ENCODE results near the gene SMAD7.

DNA sequence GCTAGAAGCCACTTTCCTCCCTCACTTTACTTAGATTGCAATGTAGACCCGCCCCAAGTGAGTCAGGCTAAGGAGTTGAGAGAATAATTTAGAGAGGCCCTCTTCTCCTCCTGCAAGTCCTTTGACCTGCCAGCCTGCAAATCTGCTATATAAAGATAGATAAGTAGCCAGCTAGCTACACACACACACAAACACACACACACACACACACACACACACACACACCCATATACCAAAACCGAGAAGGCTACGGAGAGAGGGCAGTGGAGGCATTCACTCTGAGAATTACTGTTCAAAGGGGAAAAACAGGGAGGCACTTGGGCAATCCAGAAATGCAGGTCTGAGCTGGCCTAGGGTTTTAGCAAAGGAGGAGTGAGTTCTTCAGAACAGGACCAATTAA lies 23.0 kb upstream of the SMAD7 start:
- TF ChIP-seq, protein P1, sequence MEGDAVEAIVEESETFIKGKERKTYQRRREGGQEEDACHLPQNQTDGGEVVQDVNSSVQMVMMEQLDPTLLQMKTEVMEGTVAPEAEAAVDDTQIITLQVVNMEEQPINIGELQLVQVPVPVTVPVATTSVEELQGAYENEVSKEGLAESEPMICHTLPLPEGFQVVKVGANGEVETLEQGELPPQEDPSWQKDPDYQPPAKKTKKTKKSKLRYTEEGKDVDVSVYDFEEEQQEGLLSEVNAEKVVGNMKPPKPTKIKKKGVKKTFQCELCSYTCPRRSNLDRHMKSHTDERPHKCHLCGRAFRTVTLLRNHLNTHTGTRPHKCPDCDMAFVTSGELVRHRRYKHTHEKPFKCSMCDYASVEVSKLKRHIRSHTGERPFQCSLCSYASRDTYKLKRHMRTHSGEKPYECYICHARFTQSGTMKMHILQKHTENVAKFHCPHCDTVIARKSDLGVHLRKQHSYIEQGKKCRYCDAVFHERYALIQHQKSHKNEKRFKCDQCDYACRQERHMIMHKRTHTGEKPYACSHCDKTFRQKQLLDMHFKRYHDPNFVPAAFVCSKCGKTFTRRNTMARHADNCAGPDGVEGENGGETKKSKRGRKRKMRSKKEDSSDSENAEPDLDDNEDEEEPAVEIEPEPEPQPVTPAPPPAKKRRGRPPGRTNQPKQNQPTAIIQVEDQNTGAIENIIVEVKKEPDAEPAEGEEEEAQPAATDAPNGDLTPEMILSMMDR (IDR thresholded peaks at IDR 0.05), result no peak
- TF ChIP-seq POLR2A (IDR thresholded peaks at IDR 0.05), result no peak
